IMR-90 (cell line): ENCODE results near the gene TMC7.

Experiments
- BHLHE40 ChIP-seq: fragments of 150-350 bp; IDR thresholded peaks from 2 replicates; pipeline ENCODE4 v1.6.1; 2016; ENCODE audit warnings: mild to moderate bottlenecking, low read depth, low read length
- CEBPB ChIP-seq: IDR thresholded peaks from 2 replicates; pipeline ENCODE4 v1.6.1; 2012; ENCODE audit warnings: low read depth, low read length, improper control_type of control experiment
- CHD1 ChIP-seq: IDR thresholded peaks from 2 replicates; pipeline ENCODE4 v1.6.1; 2012; ENCODE audit warnings: low read depth, low read length, improper control_type of control experiment
- CTCF ChIP-seq: conservative IDR thresholded peaks from 2 replicates; pipeline ENCODE4 v1.5.1; 2012; ENCODE audit warnings: mild to moderate bottlenecking, low read depth, low read length, improper control_type of control experiment
- ELK1 ChIP-seq: fragments of 150-350 bp; IDR thresholded peaks from 2 replicates; pipeline ENCODE4 v1.6.1; 2016; ENCODE audit warnings: low read depth, mild to moderate bottlenecking, low read length, moderate library complexity, borderline replicate concordance
- MAFK ChIP-seq: IDR thresholded peaks from 2 replicates; pipeline ENCODE4 v1.6.1; 2012; ENCODE audit warnings: low read depth, low read length, improper control_type of control experiment
- MAZ ChIP-seq: IDR thresholded peaks from 2 replicates; pipeline ENCODE4 v1.6.1; 2012; ENCODE audit warnings: low read depth, mild to moderate bottlenecking, low read length, improper control_type of control experiment, moderate library complexity, borderline replicate concordance
- MXI1 ChIP-seq: IDR thresholded peaks from 2 replicates; pipeline ENCODE4 v1.6.1; 2012; ENCODE audit warnings: low read depth, mild to moderate bottlenecking, low read length, moderate library complexity, borderline replicate concordance
- POLR2A ChIP-seq: IDR thresholded peaks from 2 replicates; pipeline ENCODE4 v1.6.1; 2012; ENCODE audit warnings: mild to moderate bottlenecking, low read depth, low read length
- RAD21 ChIP-seq: IDR thresholded peaks from 2 replicates; pipeline ENCODE4 v1.6.1; 2012; ENCODE audit warnings: low read length, improper control_type of control experiment
- RFX5 ChIP-seq: IDR thresholded peaks from 2 replicates; pipeline ENCODE4 v1.8.0; 2012; ENCODE audit warnings: low read depth, mild to moderate bottlenecking, low read length, moderate library complexity
- USF2 ChIP-seq: fragments of 150-350 bp; IDR thresholded peaks from 2 replicates; pipeline ENCODE4 v1.6.1; 2017; ENCODE audit warnings: mild to moderate bottlenecking, antibody characterized with exemption, low read length, low read depth

- TF ChIP-seq CTCF (no peak), POLR2A (no peak), RAD21 (no peak), MXI1 (no peak), CEBPB (no peak), USF2 (no peak), ELK1 (no peak), MAFK (no peak), CHD1 (no peak), MAZ (no peak), RFX5 (no peak), BHLHE40 (no peak)
Observed at GRCh38 chr16:19092653-19093410, 109.1 kb downstream of the TMC7 start.
